GM12875 (cell line): Measurements from ENCODE around the gene TARS2.

Experiments used
- H3K4me3 ChIP-seq: one replicate; pipeline ENCODE4 v1.5.1; 2011; ENCODE audit warnings: low read depth, low read length, control low read depth
- TF ChIP-seq, protein P1 (sequence below): IDR thresholded peaks from 2 replicates; pipeline ENCODE4 v1.5.1; 2011; ENCODE audit warnings: low read depth, mild to moderate bottlenecking, control low read depth, inconsistent platforms, low read length, moderate library complexity, borderline replicate concordance; ENCODE audit not compliant: insufficient read depth

The TARS2 gene

DNA sequence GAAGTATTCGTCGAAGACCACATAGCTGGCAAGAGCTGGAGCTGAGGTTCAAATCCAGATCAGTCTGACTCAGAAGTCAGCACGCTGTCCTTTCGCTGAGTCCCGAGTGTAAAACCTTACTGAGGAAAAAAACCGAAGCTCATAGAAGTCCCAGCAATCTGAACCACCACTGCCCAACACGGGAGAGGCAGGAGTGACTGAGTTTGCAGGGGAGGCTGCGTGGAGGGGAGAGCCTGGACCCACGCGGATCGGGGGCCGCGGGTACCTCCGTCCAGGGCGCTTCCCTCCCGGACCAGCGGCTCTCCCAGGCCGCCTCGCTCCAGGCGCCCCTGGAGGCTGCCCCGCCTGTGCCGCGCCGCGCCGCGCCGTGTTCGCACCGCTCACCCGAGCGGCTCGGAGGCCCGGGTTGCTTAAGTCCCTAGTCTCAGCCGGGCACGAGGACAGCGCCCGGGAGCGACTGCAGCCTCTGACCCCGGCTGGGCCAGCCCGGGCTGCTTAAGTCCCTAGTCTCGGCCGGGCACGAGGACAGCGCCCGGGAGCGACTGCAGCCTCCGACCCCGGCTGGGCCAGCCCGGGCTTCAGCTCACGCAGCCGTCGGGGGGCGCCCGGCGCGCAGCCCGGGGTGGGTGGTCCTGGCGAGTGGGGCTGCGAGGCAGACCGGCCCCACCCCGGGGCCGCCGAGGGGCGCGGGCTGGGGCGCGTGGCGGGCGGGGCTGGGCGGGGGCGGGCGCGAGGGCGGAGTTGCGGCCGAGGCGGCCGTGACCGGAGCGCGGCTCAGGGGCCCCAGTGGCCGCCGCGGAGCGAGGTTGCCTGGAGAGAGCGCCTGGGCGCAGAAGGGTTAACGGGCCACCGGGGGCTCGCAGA, 61.6 kb downstream of the TARS2 start, which contains the start of gene ADAMTSL4:
TSS of gene ADAMTSL4 (plus strand) at position 777 of the 864 bp plus-strand sequence. CDS start 2,881 bp downstream, outside the sequence.
- peak within 1 kb of the TSS; percentile 53 for H3K4me3 ChIP-seq
- TF ChIP-seq, protein P1, sequence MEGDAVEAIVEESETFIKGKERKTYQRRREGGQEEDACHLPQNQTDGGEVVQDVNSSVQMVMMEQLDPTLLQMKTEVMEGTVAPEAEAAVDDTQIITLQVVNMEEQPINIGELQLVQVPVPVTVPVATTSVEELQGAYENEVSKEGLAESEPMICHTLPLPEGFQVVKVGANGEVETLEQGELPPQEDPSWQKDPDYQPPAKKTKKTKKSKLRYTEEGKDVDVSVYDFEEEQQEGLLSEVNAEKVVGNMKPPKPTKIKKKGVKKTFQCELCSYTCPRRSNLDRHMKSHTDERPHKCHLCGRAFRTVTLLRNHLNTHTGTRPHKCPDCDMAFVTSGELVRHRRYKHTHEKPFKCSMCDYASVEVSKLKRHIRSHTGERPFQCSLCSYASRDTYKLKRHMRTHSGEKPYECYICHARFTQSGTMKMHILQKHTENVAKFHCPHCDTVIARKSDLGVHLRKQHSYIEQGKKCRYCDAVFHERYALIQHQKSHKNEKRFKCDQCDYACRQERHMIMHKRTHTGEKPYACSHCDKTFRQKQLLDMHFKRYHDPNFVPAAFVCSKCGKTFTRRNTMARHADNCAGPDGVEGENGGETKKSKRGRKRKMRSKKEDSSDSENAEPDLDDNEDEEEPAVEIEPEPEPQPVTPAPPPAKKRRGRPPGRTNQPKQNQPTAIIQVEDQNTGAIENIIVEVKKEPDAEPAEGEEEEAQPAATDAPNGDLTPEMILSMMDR = peak; percentile 19; the same call in 1 of the 2 replicates

DNA sequence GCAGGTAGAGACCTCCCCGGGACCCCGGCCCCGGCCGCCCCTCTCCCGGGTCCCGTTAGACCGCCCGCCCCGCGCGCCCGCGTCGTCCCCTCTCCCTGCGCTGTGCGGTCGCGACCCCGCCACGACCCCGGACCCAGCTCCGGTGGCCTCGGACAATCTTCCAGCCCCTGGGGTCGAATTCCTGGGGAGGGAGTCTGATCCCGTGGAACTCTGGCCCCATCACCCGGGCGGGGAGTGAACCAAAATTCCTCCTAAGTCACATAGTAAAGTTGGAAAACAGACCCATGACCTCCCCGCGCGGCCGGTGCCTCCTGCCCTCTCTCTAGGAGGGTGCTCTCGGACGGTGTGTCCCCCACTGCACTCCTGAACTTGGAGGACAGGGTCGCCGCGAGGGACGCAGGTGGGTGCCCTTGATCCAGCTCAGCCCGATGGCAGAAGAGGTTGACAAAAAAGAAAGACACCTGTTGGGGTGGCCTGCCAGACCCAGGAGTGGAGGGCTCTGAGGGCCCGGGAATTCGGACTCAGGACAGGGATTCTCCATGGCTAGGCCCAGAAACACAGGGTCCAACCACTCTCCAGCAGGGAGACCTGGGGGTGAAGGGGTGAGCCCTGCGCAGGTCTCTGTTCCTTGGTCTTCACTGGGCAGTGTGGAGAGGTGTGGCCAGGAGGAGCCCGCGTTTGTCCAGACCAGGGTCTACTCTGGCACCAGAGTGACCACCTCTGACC, 62.4 kb downstream of the TARS2 start:
- H3K4me3 ChIP-seq = peak overlapping the region; percentile 53

DNA sequence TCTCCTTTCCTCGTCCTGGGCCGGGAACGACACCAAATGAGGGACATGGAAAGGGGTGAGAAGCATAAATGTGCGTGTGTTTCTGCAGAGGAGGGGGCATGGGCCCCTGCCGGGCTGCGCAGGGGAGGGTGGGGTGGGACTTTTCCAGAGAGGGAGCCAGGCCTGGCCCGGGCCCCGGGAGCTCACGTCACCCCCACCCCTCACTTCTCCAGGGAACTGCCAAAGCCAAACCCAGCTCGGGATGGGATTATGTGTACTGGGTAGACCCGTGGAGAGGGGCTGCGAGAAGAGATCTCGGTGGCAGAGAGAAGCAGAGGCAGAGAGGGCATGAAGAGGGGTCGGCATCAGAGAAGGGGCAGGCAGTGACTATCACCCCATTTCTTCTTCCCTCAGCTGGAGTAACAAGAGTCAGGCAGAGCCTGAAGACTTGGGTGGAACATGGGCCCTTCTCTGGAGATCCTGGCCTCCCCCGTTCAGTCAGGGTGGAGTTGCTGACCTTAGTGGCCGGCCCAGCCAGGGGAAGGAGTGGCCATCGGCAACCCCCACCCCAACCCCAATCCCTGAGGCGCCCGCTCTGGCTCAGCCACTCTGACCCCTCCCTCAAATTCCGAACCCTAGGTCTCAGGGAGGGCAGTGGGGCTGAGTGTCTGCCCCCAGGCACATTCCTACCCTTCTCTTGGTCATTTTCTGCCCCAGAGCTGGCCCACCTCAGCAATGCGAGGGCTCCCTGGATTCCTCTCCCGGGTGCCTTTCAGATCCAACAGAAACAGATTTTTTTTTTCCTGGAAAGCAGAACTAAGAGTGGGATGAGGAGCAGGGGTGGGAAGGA, 63.2 kb downstream of the TARS2 start:
- H3K4me3 ChIP-seq = no peak overlapping the region
- TF ChIP-seq, protein P1 = no peak

More for the DNA sequence above, 62.4 kb downstream of the TARS2 start:
- TF ChIP-seq, protein P1 = no peak

DNA sequence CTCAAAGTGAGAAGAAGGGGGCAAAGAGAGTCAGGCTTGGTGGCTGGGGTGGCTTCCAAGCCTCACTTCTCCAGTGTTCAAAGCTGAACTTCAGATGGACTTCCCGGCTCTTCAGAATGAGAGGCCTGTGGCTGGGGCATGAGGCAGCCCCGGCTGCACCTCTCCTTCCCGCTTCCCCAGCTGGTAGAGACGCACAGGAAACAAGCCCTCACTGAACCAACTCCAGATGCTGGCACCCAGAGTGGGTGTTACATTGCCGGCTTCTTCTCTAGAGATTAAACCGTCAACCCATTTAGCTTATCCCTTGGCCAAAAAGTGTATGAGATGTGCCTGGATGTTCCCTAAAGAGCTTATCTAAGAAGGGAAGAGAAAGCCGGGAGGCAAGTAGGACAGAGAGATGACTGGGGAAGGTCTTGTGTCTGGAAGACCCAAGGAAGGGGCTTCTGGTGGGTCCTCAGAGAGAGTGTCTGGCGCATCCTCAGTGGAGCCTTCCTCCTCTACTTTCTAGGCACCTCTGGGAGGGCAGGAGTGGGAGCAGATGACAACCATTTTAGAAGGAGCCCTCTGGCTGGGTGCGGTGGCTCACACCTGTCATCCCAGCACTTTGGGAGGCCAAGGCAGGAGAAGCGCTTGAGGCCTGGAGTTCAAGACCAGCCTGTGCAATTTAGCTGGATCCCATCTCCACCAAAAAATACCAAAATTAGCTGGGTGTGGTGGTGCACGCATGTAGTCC, 64.0 kb downstream of the TARS2 start:
- H3K4me3 ChIP-seq = no peak overlapping the region
- TF ChIP-seq, protein P1 = no peak

DNA sequence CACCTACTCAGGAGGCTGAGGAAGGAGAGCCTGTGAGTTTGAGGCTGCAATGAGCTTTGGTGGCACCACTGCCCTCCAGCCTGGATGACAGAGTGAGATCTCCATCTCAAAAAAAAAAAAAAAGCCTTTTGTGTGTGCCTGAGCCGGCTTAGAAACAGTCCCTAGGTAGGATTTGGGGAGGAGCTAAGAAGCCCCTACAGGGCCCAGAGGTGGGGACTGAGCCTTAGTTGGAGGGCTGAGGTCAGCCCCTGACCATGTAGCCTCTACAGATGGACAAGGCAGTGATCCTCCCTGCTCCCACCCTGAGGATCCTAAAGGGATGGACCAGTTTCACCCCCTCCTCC, 64.5 kb downstream of the TARS2 start:
- TF ChIP-seq, protein P1 = no peak
- no peak overlapping the region for H3K4me3 ChIP-seq
